ENCODE measurements around the gene SFSWAP.
"Not testable (repeated sequence)": the region's sequence is repeated elsewhere in the genome, so short reads cannot be mapped to it uniquely, and the experiment has no call there.

The SFSWAP gene

GRCh38 chr12:131765961-131766360, 55.1 kb downstream of the SFSWAP start:
- DNase-seq, result no peak

GRCh38 chr12:131766382-131767107, 55.7 kb downstream of the SFSWAP start:
- no peak for DNase-seq

GRCh38 chr12:131770120-131770519, 59.2 kb downstream of the SFSWAP start:
- no peak for DNase-seq

- no peak for DNase-seq
These were observed 61.1 kb downstream of the SFSWAP start for GRCh38 chr12:131771965-131772364.

- DNase-seq, result no peak
These were observed 62.8 kb downstream of the SFSWAP start for GRCh38 chr12:131773582-131774221.

GRCh38 chr12:131774576-131775391, 63.9 kb downstream of the SFSWAP start:
- no peak for DNase-seq

GRCh38 chr12:131775392-131776236, 64.7 kb downstream of the SFSWAP start:
- DNase-seq, result no peak

GRCh38 chr12:131776237-131776889, 65.5 kb downstream of the SFSWAP start:
- DNase-seq, result no peak

- not testable (repeated sequence) for DNase-seq
These were observed 66.4 kb downstream of the SFSWAP start for GRCh38 chr12:131777269-131777668.

GRCh38 chr12:131779027-131779426, 68.1 kb downstream of the SFSWAP start:
- DNase-seq, result no peak

- no peak for DNase-seq
These were observed 71.2 kb downstream of the SFSWAP start for GRCh38 chr12:131782061-131782460.

GRCh38 chr12:131783915-131784541, 73.1 kb downstream of the SFSWAP start:
- no peak for DNase-seq

- DNase-seq, result no peak
These were observed 74.2 kb downstream of the SFSWAP start for GRCh38 chr12:131784909-131785762.

GRCh38 chr12:131785763-131786330, 75.0 kb downstream of the SFSWAP start:
- DNase-seq, result no peak

- no peak for DNase-seq
These were observed 75.4 kb downstream of the SFSWAP start for GRCh38 chr12:131786331-131786730.

- no peak for DNase-seq
These were observed 76.3 kb downstream of the SFSWAP start for GRCh38 chr12:131787143-131787660.

- no peak for DNase-seq
These were observed 77.2 kb downstream of the SFSWAP start for GRCh38 chr12:131788070-131788469.

- DNase-seq, result no peak
These were observed 78.7 kb downstream of the SFSWAP start for GRCh38 chr12:131789638-131790037.

- no peak for DNase-seq
These were observed 82.5 kb downstream of the SFSWAP start for GRCh38 chr12:131793243-131794022.

All from GDM1 (cell line).